Measurements from ENCODE around the gene FBRSL1. TPM values are rescaled to one million over a fixed set of nuclear protein-coding genes. Genes with fewer than 3 reads are reported as not detected.

FBRSL1 gene
- total and polyA plus RNA-seq, 2 donors (not counting 1 experiment from before 2014, with no cell fraction given), result 62.6 to 112 TPM

GRCh38 chr12:132533584-132533958, 43.6 kb downstream of the FBRSL1 start:
- Histone ChIP-seq H3K4me1 (ENCODE audit: control insufficient read depth in 2 of 2, insufficient read depth in 2 of 2, low read length in 2 of 2) (no peaks in the 10 kb centered on the region), H3K27me3 (replicated peaks in 1 of 4; ENCODE audit: control extremely low read depth in 1 of 4, control insufficient read depth in 3 of 4, insufficient read depth in 4 of 4, low read length in 3 of 4) (no peaks in the 10 kb centered on the region), H2AFZ (ENCODE audit: insufficient read depth, low read depth, low read length, poor library complexity, severe bottlenecking) (no peak overlapping the region), H3K4me2 (replicated peaks; ENCODE audit: low read depth, low read length, poor library complexity, severe bottlenecking) (no peak overlapping the region), H4K20me1 (ENCODE audit: control insufficient read depth, insufficient read depth, low read length, poor library complexity, severe bottlenecking) (peaks cover 46% of the 10 kb centered on the region), H3K36me3 (replicated peaks in 1 of 2; ENCODE audit: control extremely low read depth in 1 of 2, control insufficient read depth in 1 of 2, extremely low read depth in 1 of 2, insufficient read depth in 2 of 2, low read length in 1 of 2) (peaks cover 0 to 2% of the 10 kb centered on the region in 2 experiments), H3K9me3 (ENCODE audit: control extremely low read depth in 1 of 3, control insufficient read depth in 2 of 3, insufficient read depth in 1 of 3, low read length in 2 of 3) (peaks cover 0 to 24% (median 7%) of the 10 kb centered on the region in 3 donors), H3K9ac (ENCODE audit: low read length) (no peak overlapping the region), H3K79me2 (ENCODE audit: control insufficient read depth, insufficient read depth, low read length) (peaks cover 4% of the 10 kb centered on the region), H3K4me3 (ENCODE audit: control extremely low read depth in 1 of 5, extremely low read depth in 1 of 5, insufficient read depth in 1 of 5, low read depth in 2 of 5, low read length in 4 of 5) (no peak overlapping the region), H3K27ac (ENCODE audit: low read length in 2 of 2) (no peak overlapping the region)
- TF ChIP-seq CTCF (IDR thresholded peaks at IDR 0.05), result no peak
- TF ChIP-seq EZH2 (IDR thresholded peaks at IDR 0.05; ENCODE audit: borderline replicate concordance, insufficient read depth, low read depth, low read length, poor library complexity, severe bottlenecking), result no peak
- Mint-ChIP-seq H3K27ac (no peak overlapping the region), H3K9me3 (ENCODE audit: insufficient read depth) (peaks cover 7% of the 10 kb centered on the region), H3K4me3 (no peak overlapping the region), H3K4me1 (peaks cover 2% of the 10 kb centered on the region), H3K27me3 (no peaks in the 10 kb centered on the region)
- CTCF ChIA-PET, result no interaction called here
- intact Hi-C loops (cut with micrococcal nuclease), result no loop called here
- no peak for ATAC-seq (ENCODE audit: low read depth)
- no peak for DNase-seq
- 94% methylated on average over 6 of the region's 6 CpGs for WGBS (ENCODE audit: insufficient coverage)
- POLR2A ChIA-PET, result no interaction called here

- no peak for TF ChIP-seq EZH2 (IDR thresholded peaks at IDR 0.05; ENCODE audit: borderline replicate concordance, insufficient read depth, low read depth, low read length, poor library complexity, severe bottlenecking)
- no peak for TF ChIP-seq CTCF (IDR thresholded peaks at IDR 0.05)
- Histone ChIP-seq H3K27me3 (replicated peaks in 1 of 4; ENCODE audit: control extremely low read depth in 1 of 4, control insufficient read depth in 3 of 4, insufficient read depth in 4 of 4, low read length in 3 of 4) (no peaks in the 10 kb centered on the region), H3K9ac (ENCODE audit: low read length) (no peak overlapping the region), H4K20me1 (ENCODE audit: control insufficient read depth, insufficient read depth, low read length, poor library complexity, severe bottlenecking) (peaks cover 41% of the 10 kb centered on the region), H3K27ac (ENCODE audit: low read length in 2 of 2) (no peak overlapping the region), H3K9me3 (ENCODE audit: control extremely low read depth in 1 of 3, control insufficient read depth in 2 of 3, insufficient read depth in 1 of 3, low read length in 2 of 3) (peaks cover 0 to 24% (median 7%) of the 10 kb centered on the region in 3 donors), H3K4me3 (ENCODE audit: control extremely low read depth in 1 of 5, extremely low read depth in 1 of 5, insufficient read depth in 1 of 5, low read depth in 2 of 5, low read length in 4 of 5) (no peak overlapping the region), H3K79me2 (ENCODE audit: control insufficient read depth, insufficient read depth, low read length) (peaks cover 4% of the 10 kb centered on the region), H3K4me1 (ENCODE audit: control insufficient read depth in 2 of 2, insufficient read depth in 2 of 2, low read length in 2 of 2) (no peaks in the 10 kb centered on the region), H3K4me2 (replicated peaks; ENCODE audit: low read depth, low read length, poor library complexity, severe bottlenecking) (no peak overlapping the region), H3K36me3 (replicated peaks in 1 of 2; ENCODE audit: control extremely low read depth in 1 of 2, control insufficient read depth in 1 of 2, extremely low read depth in 1 of 2, insufficient read depth in 2 of 2, low read length in 1 of 2) (peaks cover 0 to 2% of the 10 kb centered on the region in 2 experiments), H2AFZ (ENCODE audit: insufficient read depth, low read depth, low read length, poor library complexity, severe bottlenecking) (no peak overlapping the region)
- DNase-seq (no peak), ATAC-seq (ENCODE audit: low read depth) (no peak)
- ChIA-PET POLR2A (no interaction called here), CTCF (no interaction called here)
- H3K4me1 Mint-ChIP-seq, result peaks cover 2% of the 10 kb centered on the region
- intact Hi-C loops (cut with micrococcal nuclease), result no loop called here
- 100% methylated on average over 6 of the region's 13 CpGs for WGBS (ENCODE audit: insufficient coverage)
- peaks cover 7% of the 10 kb centered on the region for H3K9me3 Mint-ChIP-seq (ENCODE audit: insufficient read depth)
- no peaks in the 10 kb centered on the region for H3K27me3 Mint-ChIP-seq
- H3K4me3 Mint-ChIP-seq, result no peak overlapping the region
- no peak overlapping the region for H3K27ac Mint-ChIP-seq
Measured at GRCh38 chr12:132534076-132534475, 44.1 kb downstream of the FBRSL1 start.
